ENCODE measurements around the gene IGIP.
A peak's percentile ranks its signal among the peaks of the same experiment; 100 is the strongest.

IGIP gene

DNA sequence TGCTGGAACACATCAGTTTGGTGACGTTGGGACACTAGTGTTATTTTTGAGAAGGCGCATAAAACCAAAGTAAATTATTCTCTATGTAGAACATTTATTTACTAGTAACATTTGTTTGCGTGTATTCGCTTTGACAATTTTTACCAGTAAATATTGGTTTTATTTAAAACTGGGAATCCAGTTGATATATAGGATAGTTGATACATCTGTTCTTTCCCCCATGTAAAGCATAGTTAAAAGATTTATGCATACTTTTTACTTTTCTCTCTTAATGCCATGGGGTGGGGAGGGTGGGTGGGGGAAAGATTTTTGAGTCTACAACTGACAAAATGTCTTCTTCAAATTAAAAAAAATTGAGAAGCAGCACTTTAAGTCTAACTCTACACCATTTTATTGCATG is at the start of gene IGIP:
IGIP (plus strand) TSS at position 301 of the 400 bp plus-strand sequence. CDS start 2,540 bp downstream, outside the sequence.
- TF ChIP-seq, protein P1, sequence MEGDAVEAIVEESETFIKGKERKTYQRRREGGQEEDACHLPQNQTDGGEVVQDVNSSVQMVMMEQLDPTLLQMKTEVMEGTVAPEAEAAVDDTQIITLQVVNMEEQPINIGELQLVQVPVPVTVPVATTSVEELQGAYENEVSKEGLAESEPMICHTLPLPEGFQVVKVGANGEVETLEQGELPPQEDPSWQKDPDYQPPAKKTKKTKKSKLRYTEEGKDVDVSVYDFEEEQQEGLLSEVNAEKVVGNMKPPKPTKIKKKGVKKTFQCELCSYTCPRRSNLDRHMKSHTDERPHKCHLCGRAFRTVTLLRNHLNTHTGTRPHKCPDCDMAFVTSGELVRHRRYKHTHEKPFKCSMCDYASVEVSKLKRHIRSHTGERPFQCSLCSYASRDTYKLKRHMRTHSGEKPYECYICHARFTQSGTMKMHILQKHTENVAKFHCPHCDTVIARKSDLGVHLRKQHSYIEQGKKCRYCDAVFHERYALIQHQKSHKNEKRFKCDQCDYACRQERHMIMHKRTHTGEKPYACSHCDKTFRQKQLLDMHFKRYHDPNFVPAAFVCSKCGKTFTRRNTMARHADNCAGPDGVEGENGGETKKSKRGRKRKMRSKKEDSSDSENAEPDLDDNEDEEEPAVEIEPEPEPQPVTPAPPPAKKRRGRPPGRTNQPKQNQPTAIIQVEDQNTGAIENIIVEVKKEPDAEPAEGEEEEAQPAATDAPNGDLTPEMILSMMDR (conservative IDR thresholded peaks at IDR 0.05) = no peak
- peak within 1 kb of the TSS; percentile 71 for H3K27ac ChIP-seq

DNA sequence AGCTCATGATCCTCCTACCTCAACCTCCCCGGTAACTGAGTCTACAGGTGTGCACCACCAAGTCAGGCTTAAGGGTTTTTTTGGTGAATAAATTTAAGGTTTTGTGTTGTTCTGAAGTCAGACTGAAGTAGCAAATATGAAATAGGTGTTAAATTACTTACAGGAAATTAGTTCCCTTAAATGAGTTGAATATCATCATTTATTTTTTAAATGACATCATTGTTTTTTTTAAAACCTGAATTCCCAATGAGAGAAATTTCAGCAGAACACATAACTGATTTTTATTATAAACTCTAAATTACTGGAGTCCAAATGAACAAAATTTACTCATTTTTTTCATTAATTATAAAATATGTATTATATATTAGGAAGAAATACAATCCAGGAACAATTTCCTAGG is 49.6 kb upstream of the IGIP start:
- H3K27ac ChIP-seq = no peak overlapping the region
- TF ChIP-seq, protein P1 (conservative IDR thresholded peaks at IDR 0.05) = no peak

DNA sequence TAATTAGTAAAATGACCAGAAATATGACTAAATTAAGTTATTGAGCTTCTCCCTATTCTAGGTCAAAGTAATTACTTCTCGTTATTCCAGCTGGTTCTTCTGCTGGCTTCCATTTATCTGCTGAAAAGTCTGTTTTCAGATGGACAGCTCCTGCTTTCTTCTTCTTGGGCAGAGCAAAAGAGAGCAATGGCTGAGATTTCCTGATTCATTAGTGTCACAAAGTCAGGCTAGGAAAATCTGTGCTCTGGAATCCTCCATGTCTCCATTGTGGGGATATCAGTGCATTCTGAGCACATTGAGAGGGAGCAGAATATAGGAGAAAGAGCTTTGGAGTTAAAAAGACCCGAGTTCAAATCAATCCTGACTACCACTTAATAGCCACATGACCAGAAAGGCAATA is 48.9 kb upstream of the IGIP start:
- TF ChIP-seq, protein P1 (conservative IDR thresholded peaks at IDR 0.05) = no peak
- H3K27ac ChIP-seq = no peak overlapping the region

DNA sequence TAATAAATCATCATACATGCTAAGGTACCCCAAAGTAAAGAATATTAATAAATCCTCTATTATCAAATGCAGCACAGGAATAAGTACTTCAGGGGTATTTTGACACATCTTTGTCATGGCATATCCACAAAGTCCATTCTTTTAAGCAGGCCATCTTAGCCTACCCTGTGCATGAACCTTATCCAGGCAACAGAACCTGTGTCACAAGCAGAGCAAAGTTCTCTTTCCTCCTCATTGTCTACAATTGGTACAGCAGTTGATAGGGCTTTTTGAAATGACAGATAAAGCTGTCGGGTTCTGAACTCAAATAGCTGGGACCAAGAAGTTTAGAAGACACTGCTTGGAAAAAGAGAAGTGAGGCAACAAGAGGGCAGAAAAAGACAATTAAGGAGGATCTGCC is 42.6 kb upstream of the IGIP start:
- TF ChIP-seq, protein P1 (conservative IDR thresholded peaks at IDR 0.05) = no peak
- H3K27ac ChIP-seq = no peak overlapping the region

DNA sequence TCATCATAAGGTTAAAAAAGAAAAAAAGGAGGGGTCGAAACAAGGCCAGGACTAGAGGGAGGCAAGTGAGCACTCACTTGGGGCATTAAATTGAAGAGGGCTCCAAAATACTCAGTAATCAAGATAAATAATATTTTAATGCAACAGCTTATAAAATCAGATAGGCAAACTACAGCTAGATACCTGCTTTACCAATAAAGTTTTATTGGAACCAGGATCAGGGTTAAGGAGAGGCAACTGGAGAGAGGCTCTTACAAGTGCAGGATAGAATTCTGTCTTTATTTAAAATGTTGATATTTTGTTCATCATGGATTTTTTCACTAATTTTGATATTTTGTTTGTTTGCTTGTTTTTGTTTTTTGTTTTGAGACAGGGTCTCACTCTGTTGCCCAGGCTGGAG is 42.1 kb upstream of the IGIP start:
- H3K27ac ChIP-seq = no peak overlapping the region
- TF ChIP-seq, protein P1 (conservative IDR thresholded peaks at IDR 0.05) = no peak

DNA sequence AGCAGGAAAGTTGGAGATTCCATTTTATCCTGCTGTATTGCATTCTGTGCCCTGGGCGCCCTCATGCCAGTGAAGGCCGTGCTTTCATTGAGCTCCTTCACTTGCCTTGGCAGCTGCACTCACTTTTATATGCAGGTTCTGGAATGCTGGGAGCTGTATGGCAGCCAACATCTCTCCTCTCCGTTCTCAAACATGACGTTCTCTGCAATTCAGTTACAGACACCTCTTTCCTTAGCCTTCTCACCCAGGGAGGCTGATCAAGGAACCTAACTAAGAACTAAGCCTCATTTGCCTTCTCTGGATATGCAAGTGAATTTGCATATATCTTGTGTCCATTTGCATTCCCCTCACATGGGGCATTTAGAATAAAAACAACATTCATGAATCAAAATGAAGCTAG is 41.2 kb upstream of the IGIP start:
- peak overlapping the region; percentile 21; the same call in 1 of the 2 replicates for H3K27ac ChIP-seq
- TF ChIP-seq, protein P1 (conservative IDR thresholded peaks at IDR 0.05) = no peak

DNA sequence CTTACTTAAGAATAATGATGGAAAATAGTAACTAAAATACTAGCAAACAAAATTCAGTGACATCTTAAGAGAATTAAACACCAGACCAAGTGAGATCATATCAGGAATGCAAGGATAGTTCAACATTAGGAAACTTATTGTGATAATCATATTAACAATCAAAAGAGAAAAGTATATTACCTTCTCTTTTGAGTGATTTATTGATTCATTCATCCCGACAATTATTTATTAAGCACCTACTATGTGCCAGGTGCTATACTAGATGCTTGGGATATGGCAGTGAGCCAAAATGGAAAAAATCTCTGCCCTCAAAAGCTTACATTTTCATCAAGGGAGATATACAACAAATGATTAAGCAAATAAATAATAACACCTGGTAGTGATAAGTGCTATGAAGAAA is 35.5 kb upstream of the IGIP start:
- TF ChIP-seq, protein P1 (conservative IDR thresholded peaks at IDR 0.05) = no peak
- no peak overlapping the region for H3K27ac ChIP-seq
